Esophagus (tissue), 2 donors: ENCODE measurements around the gene ZSCAN26. TPM values are rescaled to one million over a fixed set of nuclear protein-coding genes. Genes with fewer than 3 reads are reported as not detected.

Source experiments
- H3K27ac ChIP-seq, 2 donors: one replicate each; pipeline ENCODE4 v1.5.1; 2013; ENCODE audit warnings: low read depth in 2 of 2, mild to moderate bottlenecking in 2 of 2, inconsistent platforms in 1 of 2, low read length in 1 of 2, moderate library complexity in 1 of 2
- H3K27me3 ChIP-seq, 2 donors: one replicate each; pipeline ENCODE4 v1.6.1; 2013; ENCODE audit warnings: low read length in 2 of 2, control low read depth in 1 of 2, mild to moderate bottlenecking in 1 of 2; ENCODE audit not compliant: insufficient read depth in 2 of 2, control insufficient read depth in 1 of 2
- H3K36me3 ChIP-seq, 2 donors: one replicate each; pipeline ENCODE4 v1.6.1; 2013; ENCODE audit warnings: low read length in 1 of 2; ENCODE audit not compliant: control insufficient read depth in 2 of 2, insufficient read depth in 2 of 2
- H3K4me1 ChIP-seq, 2 donors: one replicate each; pipeline ENCODE4 v1.6.1; 2013; ENCODE audit warnings: low read length in 1 of 2; ENCODE audit not compliant: control insufficient read depth in 2 of 2, insufficient read depth in 2 of 2
- H3K4me3 ChIP-seq, 2 donors: one replicate each; pipeline ENCODE4 v1.5.1; 2013; ENCODE audit warnings: low read length in 2 of 2, mild to moderate bottlenecking in 2 of 2, low read depth in 1 of 2, moderate library complexity in 1 of 2
- H3K9me3 ChIP-seq, 2 donors: one replicate each; pipeline ENCODE4 v1.6.1; 2013; ENCODE audit warnings: mild to moderate bottlenecking in 2 of 2, low read depth in 1 of 2, low read length in 1 of 2, moderate library complexity in 1 of 2; ENCODE audit not compliant: control insufficient read depth in 2 of 2, insufficient read depth in 1 of 2
- WGBS, 2 donors: extraction: QIAGEN DNeasy Blood & Tissue Kit; methylation state at CpG; one replicate each; pipeline ENCODE4 v1.1.7; 2013; 5-methylcytosine and 5-hydroxymethylcytosine counted together
- polyA plus RNA-seq, 2 donors: library from polyadenylated mRNA; stranded (reverse); fragments of 200-250 nt; gene quantifications; one replicate each; pipeline ENCODE4 v1.2.3, GENCODE V29; 2013
- donor health status: healthy with polysubstance abuse.
- donor health status: Bipolar disorder and iron deficiency.

Gene ZSCAN26
- polyA plus RNA-seq, 2 donors, result 3.6 to 4.7 TPM

DNA sequence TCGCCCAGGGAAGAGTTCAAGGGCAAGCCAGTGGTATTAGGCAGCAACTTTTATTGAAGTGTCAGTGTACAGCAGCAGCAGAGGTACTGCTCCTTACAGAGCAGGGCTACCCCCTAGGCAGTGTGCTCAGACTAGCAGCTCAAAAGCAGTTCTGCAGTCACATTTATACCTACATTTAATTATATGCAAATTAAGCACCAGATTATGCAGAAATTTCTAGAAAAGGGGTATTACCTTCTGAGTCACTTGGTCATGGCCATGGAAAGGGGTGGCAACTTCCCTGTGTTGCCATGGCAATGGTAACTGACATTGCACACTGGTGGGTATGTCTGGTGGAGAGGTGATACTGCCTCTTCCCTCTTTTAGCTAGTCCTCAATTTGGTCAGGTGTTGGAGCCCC, 12.8 kb upstream of the ZSCAN26 start:
- Histone ChIP-seq H3K36me3 (no peaks in the 10 kb centered on the region), H3K27me3 (no peaks in the 10 kb centered on the region), H3K4me1 (peaks cover 0 to 5% of the 10 kb centered on the region in 2 donors), H3K4me3 (no peak overlapping the region), H3K27ac (no peak overlapping the region), H3K9me3 (peaks cover 0 to 1% of the 10 kb centered on the region in 2 donors)
- 74 to 85% methylated on average over 1 of the region's 1 CpG for WGBS, 2 donors

- no peak overlapping the region for H3K27ac ChIP-seq
- H3K9me3 ChIP-seq, result peaks cover 0 to 13% of the 10 kb centered on the region in 2 donors
- 0 to 5% methylated on average over 1 of the region's 1 CpG for WGBS, 2 donors
- H3K27me3 ChIP-seq, result no peaks in the 10 kb centered on the region
- H3K4me3 ChIP-seq, result no peak overlapping the region
- H3K36me3 ChIP-seq, result no peaks in the 10 kb centered on the region
- peaks cover 0 to 8% of the 10 kb centered on the region in 2 donors for H3K4me1 ChIP-seq
Measured at GRCh38 chr6:28257042-28257441, 9.9 kb upstream of the ZSCAN26 start.

DNA sequence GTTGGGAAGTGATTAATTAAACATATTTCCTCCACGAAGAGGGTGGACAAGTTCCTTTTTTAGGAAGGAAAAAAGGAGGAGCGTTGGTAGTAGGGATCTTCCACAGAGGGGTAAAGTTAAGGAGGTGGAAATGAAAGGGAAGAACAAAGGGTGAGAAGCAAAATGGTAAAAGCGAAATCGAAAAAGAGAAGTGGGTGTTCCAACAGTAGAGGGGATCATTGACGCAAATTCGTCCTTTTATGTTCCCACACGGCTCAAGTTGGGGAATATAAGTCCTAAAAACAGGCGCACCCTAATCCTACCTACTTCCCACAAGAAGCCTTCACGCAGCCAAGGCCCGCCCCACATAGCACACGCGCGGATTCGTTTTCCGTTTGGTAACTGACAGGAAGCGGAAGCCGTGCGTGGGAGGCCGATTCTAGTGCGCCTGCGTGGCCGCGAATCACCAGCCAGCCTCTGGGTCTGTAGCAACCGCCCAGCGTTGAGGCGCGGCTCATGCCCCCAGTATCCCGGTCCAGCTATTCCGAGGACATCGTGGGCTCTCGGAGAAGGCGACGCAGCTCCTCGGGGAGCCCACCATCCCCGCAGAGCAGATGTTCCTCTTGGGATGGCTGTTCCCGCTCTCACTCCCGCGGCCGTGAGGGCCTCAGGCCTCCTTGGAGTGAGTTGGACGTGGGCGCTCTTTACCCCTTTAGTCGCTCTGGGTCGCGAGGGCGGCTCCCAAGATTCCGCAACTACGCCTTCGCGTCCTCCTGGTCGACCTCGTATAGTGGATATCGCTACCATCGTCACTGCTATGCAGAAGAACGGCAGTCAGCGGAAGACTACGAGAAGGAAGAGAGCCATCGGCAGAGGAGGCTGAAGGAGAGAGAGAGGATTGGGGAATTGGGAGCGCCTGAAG, 7.8 kb upstream of the ZSCAN26 start, which contains the start of gene NKAPL:
Gene NKAPL, plus strand, starts transcription at position 421 of the 901 bp plus-strand sequence. Its CDS starts 75 bp downstream, at position 496.
- H3K36me3 ChIP-seq, result no peaks in the 10 kb centered on the region
- no peak within 1 kb of the TSS for H3K27ac ChIP-seq
- H3K4me3 ChIP-seq, result peak within 1 kb of the TSS; percentile 39 to 56
- no peaks in the 10 kb centered on the region for H3K27me3 ChIP-seq
- H3K4me1 ChIP-seq, result peaks cover 0 to 5% of the 10 kb centered on the region in 2 donors
- WGBS, 2 donors, result 35 to 39% methylated on average over 58 of the region's 58 CpGs
- H3K9me3 ChIP-seq, result peaks cover 0 to 13% of the 10 kb centered on the region in 2 donors

DNA sequence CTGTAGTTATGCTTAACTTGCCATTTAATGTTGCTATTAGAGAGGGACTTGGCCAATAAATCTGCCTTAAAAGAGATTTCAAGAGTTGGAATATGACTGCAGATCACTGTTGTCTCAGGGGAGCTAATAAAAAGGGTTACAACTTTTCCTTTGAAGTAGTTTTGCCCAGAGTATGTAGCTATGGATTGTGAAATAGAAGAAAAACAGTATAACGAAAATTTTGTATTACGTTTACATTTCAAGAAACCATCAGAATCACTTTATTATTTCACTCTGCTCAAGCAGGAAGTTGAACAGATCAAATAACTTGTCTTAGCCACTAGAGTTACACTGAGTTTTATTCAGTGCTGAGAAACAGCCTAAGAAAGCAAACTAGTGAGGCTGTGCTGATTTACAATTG, 3.0 kb upstream of the ZSCAN26 start:
- no peaks in the 10 kb centered on the region for H3K27me3 ChIP-seq
- H3K4me3 ChIP-seq, result no peak overlapping the region
- peaks cover 0 to 13% of the 10 kb centered on the region in 2 donors for H3K9me3 ChIP-seq
- H3K36me3 ChIP-seq, result no peaks in the 10 kb centered on the region
- H3K4me1 ChIP-seq, result peaks cover 0 to 5% of the 10 kb centered on the region in 2 donors
- H3K27ac ChIP-seq, result no peak overlapping the region
- WGBS, 2 donors, result 58% methylated on average over 2 of the region's 2 CpGs

DNA sequence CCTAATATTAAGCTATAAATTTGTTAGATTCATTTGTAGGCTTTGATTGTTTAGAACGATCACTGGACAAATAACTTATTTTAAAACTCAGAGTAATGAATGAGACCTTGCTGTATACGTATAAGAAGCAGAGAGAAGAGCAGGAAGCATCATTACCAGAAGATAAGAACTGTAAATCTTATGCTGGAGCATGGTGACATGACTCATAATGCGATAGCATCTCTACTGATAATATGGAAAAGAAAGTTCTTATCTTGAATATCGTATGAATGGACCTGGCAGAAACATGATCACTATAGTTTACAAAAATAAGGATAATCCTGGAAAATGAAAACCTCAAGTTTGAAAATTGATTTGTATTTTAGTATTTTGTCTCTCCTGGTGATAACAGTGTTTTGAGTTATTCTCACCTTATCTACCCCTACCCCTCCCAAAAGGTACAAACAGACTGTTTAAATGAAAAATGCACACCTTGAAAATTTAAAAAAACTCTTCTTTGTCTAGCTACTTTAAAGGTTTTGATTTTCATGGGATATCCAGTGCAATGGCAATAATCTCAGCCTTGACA, 2.0 kb upstream of the ZSCAN26 start:
- Histone ChIP-seq H3K4me3 (no peak overlapping the region), H3K4me1 (no peaks in the 10 kb centered on the region), H3K36me3 (no peaks in the 10 kb centered on the region), H3K27me3 (no peaks in the 10 kb centered on the region), H3K9me3 (peaks cover 0 to 6% of the 10 kb centered on the region in 2 donors), H3K27ac (no peak overlapping the region)
- 54 to 67% methylated on average over 4 of the region's 4 CpGs for WGBS, 2 donors

GRCh38 chr6:28266563-28266961, 381 bp upstream of the ZSCAN26 start:
- H3K27ac ChIP-seq, result no peak overlapping the region
- no peaks in the 10 kb centered on the region for H3K27me3 ChIP-seq
- no peaks in the 10 kb centered on the region for H3K4me1 ChIP-seq
- H3K9me3 ChIP-seq, result peaks cover 0 to 3% of the 10 kb centered on the region in 2 donors
- WGBS, 2 donors, result 7 to 8% methylated on average over 5 of the region's 5 CpGs
- peak overlapping the region in 1 of 2 donors; percentile 76 for H3K4me3 ChIP-seq
- no peaks in the 10 kb centered on the region for H3K36me3 ChIP-seq

DNA sequence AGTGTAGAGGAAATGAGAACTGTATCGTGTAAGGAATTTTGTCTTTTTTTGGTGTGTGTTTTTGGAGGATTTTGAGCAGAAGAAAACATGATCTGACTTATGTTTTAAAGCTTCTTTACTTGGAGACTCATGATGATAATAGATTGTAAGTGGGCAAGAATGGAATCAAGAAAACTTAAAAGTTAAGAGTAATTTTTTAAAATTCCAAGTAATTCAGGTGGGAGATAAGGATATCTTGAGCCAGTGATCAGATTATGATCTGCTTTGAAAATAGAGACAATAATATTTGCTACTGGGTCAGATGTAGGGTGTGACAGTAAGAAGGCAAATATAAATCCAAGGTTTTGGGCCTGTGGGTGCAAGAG, 734 bp downstream of the ZSCAN26 start:
- Histone ChIP-seq H3K4me1 (no peaks in the 10 kb centered on the region), H3K9me3 (no peaks in the 10 kb centered on the region), H3K36me3 (peaks cover 0 to 4% of the 10 kb centered on the region in 2 donors), H3K27me3 (no peaks in the 10 kb centered on the region), H3K27ac (no peak overlapping the region), H3K4me3 (peak overlapping the region; percentile 76 to 88)
- WGBS, 2 donors, result 1 to 2% methylated on average over 1 of the region's 1 CpG

DNA sequence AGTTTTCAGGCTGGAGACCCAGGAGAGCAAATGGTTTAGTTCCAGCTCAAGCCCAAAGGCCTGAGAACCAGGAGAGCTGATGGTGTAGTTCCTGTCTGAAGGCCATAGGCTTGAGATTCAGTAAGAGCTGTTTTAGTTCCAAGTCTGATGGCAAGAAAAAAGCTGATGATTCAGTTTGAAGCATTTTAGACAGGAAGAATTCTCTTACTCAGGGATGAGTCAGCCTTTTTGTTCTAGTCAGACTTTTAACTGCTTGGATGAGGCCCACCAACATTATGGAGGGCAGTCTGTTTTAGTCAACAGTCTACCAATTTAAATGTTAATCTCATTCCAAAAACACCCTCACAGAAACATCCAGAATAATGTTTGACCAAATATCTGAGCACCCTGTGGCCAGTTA, 2.5 kb downstream of the ZSCAN26 start:
- H3K4me3 ChIP-seq, result no peak overlapping the region
- no peaks in the 10 kb centered on the region for H3K4me1 ChIP-seq
- H3K27me3 ChIP-seq, result no peaks in the 10 kb centered on the region
- H3K27ac ChIP-seq, result no peak overlapping the region
- H3K36me3 ChIP-seq, result peaks cover 0 to 5% of the 10 kb centered on the region in 2 donors
- H3K9me3 ChIP-seq, result no peaks in the 10 kb centered on the region

GRCh38 chr6:28274888-28275287, 7.9 kb downstream of the ZSCAN26 start:
- Histone ChIP-seq H3K27ac (no peak overlapping the region), H3K9me3 (no peaks in the 10 kb centered on the region), H3K36me3 (peaks cover 2 to 14% of the 10 kb centered on the region in 2 donors), H3K4me3 (no peak overlapping the region), H3K4me1 (no peaks in the 10 kb centered on the region), H3K27me3 (no peaks in the 10 kb centered on the region)
